ENCODE data around the gene COL4A3.

- no peak for TF ChIP-seq CTCF (IDR thresholded peaks at IDR 0.05)
- no peak for TF ChIP-seq POLR2A (IDR thresholded peaks at IDR 0.05)
Observed at GRCh38 chr2:227123697-227124096, 40.7 kb upstream of the COL4A3 start.

All from heart left ventricle (tissue), 13 donors.